NCI-H345 treated with DMSO at 0.1 percent for 48 hours (cell line): ENCODE results near the gene UNKL.

Experiments used
- DNase-seq: peaks from one replicate; lab custom pipeline; 2025; ENCODE audit not compliant: unreplicated experiment; lab: John Stamatoyannopoulos, UW

UNKL gene

GRCh38 chr16:1378804-1379303 lies 35.6 kb downstream of the UNKL start:
- no peak for DNase-seq

- no peak for DNase-seq
Observed at GRCh38 chr16:1378087-1378803, 36.3 kb downstream of the UNKL start.

- no peak for DNase-seq
Observed at GRCh38 chr16:1377406-1378010, 37.0 kb downstream of the UNKL start.

GRCh38 chr16:1375741-1376410 lies 38.6 kb downstream of the UNKL start:
- DNase-seq = no peak

- DNase-seq = no peak
Observed at GRCh38 chr16:1375298-1375640, 39.2 kb downstream of the UNKL start.

GRCh38 chr16:1374418-1375297 lies 39.8 kb downstream of the UNKL start:
- no peak for DNase-seq

GRCh38 chr16:1372292-1372950 lies 42.1 kb downstream of the UNKL start:
- DNase-seq = no peak

GRCh38 chr16:1371054-1371978 lies 43.2 kb downstream of the UNKL start:
- DNase-seq = no peak

GRCh38 chr16:1367486-1368174 lies 46.9 kb downstream of the UNKL start:
- no peak for DNase-seq

- DNase-seq = no peak
Observed at GRCh38 chr16:1366712-1367299, 47.7 kb downstream of the UNKL start.

- no peak for DNase-seq
Observed at GRCh38 chr16:1366060-1366711, 48.3 kb downstream of the UNKL start.

- DNase-seq = no peak
Observed at GRCh38 chr16:1364510-1364909, 50.0 kb downstream of the UNKL start.

- peak; percentile 12 for DNase-seq
Observed at GRCh38 chr16:1363501-1364041, 50.9 kb downstream of the UNKL start.

- no peak for DNase-seq
Observed at GRCh38 chr16:1362807-1363206, 51.7 kb downstream of the UNKL start.

- DNase-seq = no peak
Observed at GRCh38 chr16:1361685-1362360, 52.7 kb downstream of the UNKL start.

- DNase-seq = no peak
Observed at GRCh38 chr16:1357906-1358566, 56.5 kb downstream of the UNKL start.
